HCT116 (cell line): ENCODE data around the gene FHIT. TPM values are rescaled to one million over a fixed set of nuclear protein-coding genes. Genes with fewer than 3 reads are reported as not detected.

Source experiments
- ATAC-seq: fragments of 200-7000 bp; cut with Tn5 transposase; 2 replicates; pipeline ENCODE4 v1.9.1; 2020; ENCODE audit warnings: mild to moderate bottlenecking, moderate library complexity
- BruUV-seq: library from RNA; stranded (reverse); fragments of 400-500 nt; replicated peaks from 2 replicates; lab custom pipeline; 2021; lab: Mats Ljungman, UMichigan
- CTCF ChIA-PET: fragments of 300-600 bp; sonication (Branson Sonifier 250); formaldehyde crosslinking; loops from one replicate; lab custom pipeline; 2021; ENCODE audit warnings: antibody characterized with exemption; lab: Charles Lee
- POLR2A ChIA-PET: fragments of 300-600, 350-600 bp; sonication (Branson Sonifier 250); formaldehyde crosslinking; loops from one replicate; lab custom pipeline; 2021; ENCODE audit warnings: antibody characterized with exemption; lab: Charles Lee
- RAD21 ChIA-PET, 2 experiments: fragments of 300-600 bp; sonication (Branson Sonifier 250); formaldehyde crosslinking; loops; one replicate each; lab custom pipeline; 2023; ENCODE audit warnings: low total read pairs in 2 of 2; ENCODE audit not compliant: uncharacterized antibody in 2 of 2, unreplicated experiment in 2 of 2, low non-redundant PET in 1 of 2; lab: Charles Lee
- DNase-seq: peaks from one replicate; pipeline ENCODE4 v3.0.0-alpha.2; 2010; ENCODE audit warnings: low read depth, low spot score
- H2AFZ ChIP-seq: fragments of 200-600 bp; shearing (Covaris generic), sonication (generic); 2 replicates; pipeline ENCODE4 v1.6.1; 2017; ENCODE audit warnings: low read depth, mixed run types, mixed read lengths, antibody characterized with exemption, low read length; ENCODE audit not compliant: poor library complexity, severe bottlenecking
- H3K27ac ChIP-seq: 2 replicates; pipeline ENCODE4 v1.5.1; 2012; ENCODE audit warnings: low read depth, low read length
- H3K27me3 ChIP-seq: fragments of 200-600 bp; sonication (generic); 2 replicates; pipeline ENCODE4 v1.6.1; 2016; ENCODE audit warnings: mixed run types, low read length, mixed read lengths; ENCODE audit not compliant: insufficient read depth
- H3K36me3 ChIP-seq, 2 experiments: fragments of 200-500 bp in 1 of 2; fragments of 200-600 bp in 1 of 2; sonication (Bioruptor generic) in 1 of 2; sonication (generic) in 1 of 2; 2 replicates each; pipeline versions ENCODE4 v1.5.1 to v1.6.1; 2014 to 2016; ENCODE audit warnings: low read length in 2 of 2, inconsistent platforms in 1 of 2, mixed read lengths in 1 of 2, mixed run types in 1 of 2; ENCODE audit not compliant: insufficient read depth in 2 of 2, control insufficient read depth in 1 of 2
- H3K4me1 ChIP-seq, 2 experiments: fragments of 200-600 bp in 1 of 2; sonication (generic) in 1 of 2; 2 replicates each; pipeline versions ENCODE4 v1.5.1 to v1.6.1; 2012 to 2017; ENCODE audit warnings: low read length in 2 of 2, inconsistent platforms in 1 of 2, mild to moderate bottlenecking in 1 of 2, mixed read lengths in 1 of 2, mixed run types in 1 of 2, moderate library complexity in 1 of 2; ENCODE audit not compliant: insufficient read depth in 2 of 2, control insufficient read depth in 1 of 2
- H3K4me2 ChIP-seq: fragments of 200-600 bp; sonication (generic); 2 replicates; pipeline ENCODE4 v1.6.1; 2017; ENCODE audit warnings: mixed run types, low read length, mixed read lengths
- H3K4me3 ChIP-seq, 2 experiments: fragments of 200-600 bp in 1 of 2; sonication (generic) in 1 of 2; replicated peaks in 1 of 2; 2 replicates each; pipeline ENCODE4 v1.5.1; 2011 to 2016; ENCODE audit warnings: low read length in 2 of 2, control low read depth in 1 of 2, low read depth in 1 of 2, mild to moderate bottlenecking in 1 of 2, mixed read lengths in 1 of 2, mixed run types in 1 of 2
- H3K79me2 ChIP-seq: fragments of 200-600 bp; sonication (generic); 2 replicates; pipeline ENCODE4 v1.6.1; 2017; ENCODE audit warnings: mild to moderate bottlenecking, mixed run types, low read length, moderate library complexity, mixed read lengths; ENCODE audit not compliant: insufficient read depth
- H3K9ac ChIP-seq: fragments of 200-600 bp; sonication (generic); 2 replicates; pipeline ENCODE4 v1.6.1; 2016; ENCODE audit warnings: low read length, mixed read lengths
- H3K9me2 ChIP-seq: fragments of 200-600 bp; sonication (generic), shearing (Covaris generic); 2 replicates; pipeline ENCODE4 v1.6.1; 2017; ENCODE audit warnings: mixed run types, mild to moderate bottlenecking, moderate library complexity; ENCODE audit not compliant: insufficient read depth
- H3K9me3 ChIP-seq, 2 experiments: fragments of 200-500 bp in 1 of 2; fragments of 200-600 bp in 1 of 2; sonication (Bioruptor generic) in 1 of 2; sonication (generic) in 1 of 2; 2 replicates each; pipeline ENCODE4 v1.6.1; 2014 to 2017; ENCODE audit warnings: low read length in 2 of 2, mixed read lengths in 2 of 2, inconsistent platforms in 1 of 2, low read depth in 1 of 2, mild to moderate bottlenecking in 1 of 2, mixed run types in 1 of 2, moderate library complexity in 1 of 2; ENCODE audit not compliant: control insufficient read depth in 1 of 2, insufficient read depth in 1 of 2
- H4K20me1 ChIP-seq: fragments of 200-600 bp; sonication (generic), shearing (Covaris generic); 2 replicates; pipeline ENCODE4 v1.6.1; 2017; ENCODE audit warnings: mixed run types, mild to moderate bottlenecking, moderate library complexity; ENCODE audit not compliant: insufficient read depth
- CEBPB ChIP-seq: IDR thresholded peaks from 2 replicates; pipeline ENCODE4 v1.6.1; 2012; ENCODE audit warnings: low read depth
- EGR1 ChIP-seq: IDR thresholded peaks from 2 replicates; pipeline ENCODE4 v1.6.1; 2012; ENCODE audit warnings: low read depth
- ELF1 ChIP-seq: IDR thresholded peaks from 2 replicates; pipeline ENCODE4 v1.6.1; 2012; ENCODE audit warnings: low read depth, borderline replicate concordance
- FOSL1 ChIP-seq: IDR thresholded peaks from 2 replicates; pipeline ENCODE4 v1.6.1; 2012; ENCODE audit warnings: low read depth
- MAX ChIP-seq: IDR thresholded peaks from 2 replicates; pipeline ENCODE4 v1.6.1; 2012
- POLR2A ChIP-seq: IDR thresholded peaks from 2 replicates; pipeline ENCODE4 v1.7.0; 2011; ENCODE audit warnings: borderline replicate concordance; ENCODE audit not compliant: insufficient read depth, insufficient read length; ENCODE audit errors: extremely low read depth
- RAD21 ChIP-seq: IDR thresholded peaks from 2 replicates; pipeline ENCODE4 v1.6.1; 2012; ENCODE audit warnings: low read depth, mild to moderate bottlenecking
- REST ChIP-seq: IDR thresholded peaks from 2 replicates; pipeline ENCODE4 v1.6.1; 2012; ENCODE audit warnings: low read depth
- SIN3A ChIP-seq: IDR thresholded peaks from 2 replicates; pipeline ENCODE4 v1.6.1; 2012; ENCODE audit warnings: low read depth
- SRF ChIP-seq: IDR thresholded peaks from 2 replicates; pipeline ENCODE4 v1.6.1; 2012; ENCODE audit warnings: low read depth
- YY1 ChIP-seq: IDR thresholded peaks from 2 replicates; pipeline ENCODE4 v1.6.1; 2011; ENCODE audit warnings: low read length, low read depth, moderate library complexity, mild to moderate bottlenecking; ENCODE audit not compliant: insufficient replicate concordance; ENCODE audit errors: extremely low read depth
- ZBTB33 ChIP-seq: IDR thresholded peaks from 2 replicates; pipeline ENCODE4 v1.6.1; 2011; ENCODE audit warnings: mild to moderate bottlenecking, low read length, moderate library complexity; ENCODE audit not compliant: insufficient replicate concordance; ENCODE audit errors: extremely low read depth
- ZNF274 ChIP-seq: fragments of 200-500 bp; sonication (Bioruptor generic); IDR thresholded peaks from 2 replicates; pipeline ENCODE4 v1.6.1; 2014; ENCODE audit warnings: mild to moderate bottlenecking, low read depth, low read length, inconsistent platforms
- intact Hi-C: fragments of 100-400 bp; cut with micrococcal nuclease; formaldehyde crosslinking; loops from 2 replicates; pipeline ENCODE4 v1.10.0; 2022
- total RNA-seq: library from RNA; stranded (reverse); gene quantifications from one replicate; pipeline ENCODE4 v1.2.1, GENCODE V29; 2021; ENCODE audit not compliant: unreplicated experiment

The FHIT gene
- total RNA-seq, 1 experiment from 2014 or later, result 20.1 TPM

- TF ChIP-seq ELF1 (no peak), SRF (no peak), ZNF274 (no peak), MAX (no peak), FOSL1 (no peak), ZBTB33 (no peak), CEBPB (no peak), POLR2A (no peak), RAD21 (no peak), SIN3A (no peak), YY1 (no peak), REST (no peak), EGR1 (no peak)
- ATAC-seq, result no peak
- H3K9ac ChIP-seq, result no peak overlapping the region
- H3K79me2 ChIP-seq, result 0 out of 2 replicates have a peak, but pooled peaks cover 8% of the 10 kb centered on the region
- POLR2A ChIA-PET, result no interaction called here
- H3K4me1 ChIP-seq, result peaks cover 11 to 19% of the 10 kb centered on the region in 2 experiments
- no peak overlapping the region for H3K4me3 ChIP-seq
- RAD21 ChIA-PET, result no interaction called here
- no peaks in the 10 kb centered on the region for H3K9me2 ChIP-seq
- CTCF ChIA-PET, result no interaction called here
- no peak overlapping the region for H2AFZ ChIP-seq
- no TSS peak for BruUV-seq
- intact Hi-C loops, result no loop called here
- H3K27me3 ChIP-seq, result no peaks in the 10 kb centered on the region
- H3K4me2 ChIP-seq, result no peak overlapping the region
- H3K36me3 ChIP-seq, result no peaks in the 10 kb centered on the region
- H3K9me3 ChIP-seq, result no peaks in the 10 kb centered on the region
- no peaks in the 10 kb centered on the region for H4K20me1 ChIP-seq
- no peak overlapping the region for H3K27ac ChIP-seq
- DNase-seq, result no peak
Observed at GRCh38 chr3:61184956-61185355, 66.3 kb downstream of the FHIT start.
